DMS53 treated with DMSO at 0.1 percent for 48 hours (cell line): ENCODE results near the gene KIFBP.
A peak's percentile ranks its signal among the peaks of the same experiment; 100 is the strongest.

Source experiments
- DNase-seq: peaks from one replicate; lab custom pipeline; 2025; ENCODE audit not compliant: unreplicated experiment; lab: John Stamatoyannopoulos, UW

KIFBP gene

GRCh38 chr10:69049566-69049961 lies 61.0 kb downstream of the KIFBP start:
- DNase-seq: no peak

GRCh38 chr10:69051303-69051702 lies 62.7 kb downstream of the KIFBP start:
- DNase-seq: no peak

- DNase-seq: no peak
Measured at GRCh38 chr10:69051710-69052487, 63.3 kb downstream of the KIFBP start.

DNA sequence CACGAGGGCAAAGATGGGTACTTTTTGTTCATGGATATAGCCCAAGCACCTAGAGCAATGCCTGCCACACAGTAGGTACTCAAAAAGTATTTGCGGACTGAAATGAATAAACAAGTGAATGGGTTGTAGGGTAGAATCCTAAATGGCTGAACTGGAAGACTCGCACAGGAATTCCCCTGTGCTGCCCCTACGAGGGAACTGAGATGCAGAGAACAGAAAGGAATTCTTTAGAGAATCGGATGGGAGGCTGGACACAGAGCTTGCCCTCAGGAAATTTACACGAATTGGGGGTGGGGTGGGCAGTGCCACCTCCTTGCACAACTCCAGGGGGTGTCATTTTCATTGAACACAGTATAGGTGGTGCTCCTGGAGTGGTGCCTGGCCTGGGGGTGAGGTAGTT lies 64.1 kb downstream of the KIFBP start:
- no peak for DNase-seq

GRCh38 chr10:69055241-69055640 lies 66.6 kb downstream of the KIFBP start:
- no peak for DNase-seq

DNA sequence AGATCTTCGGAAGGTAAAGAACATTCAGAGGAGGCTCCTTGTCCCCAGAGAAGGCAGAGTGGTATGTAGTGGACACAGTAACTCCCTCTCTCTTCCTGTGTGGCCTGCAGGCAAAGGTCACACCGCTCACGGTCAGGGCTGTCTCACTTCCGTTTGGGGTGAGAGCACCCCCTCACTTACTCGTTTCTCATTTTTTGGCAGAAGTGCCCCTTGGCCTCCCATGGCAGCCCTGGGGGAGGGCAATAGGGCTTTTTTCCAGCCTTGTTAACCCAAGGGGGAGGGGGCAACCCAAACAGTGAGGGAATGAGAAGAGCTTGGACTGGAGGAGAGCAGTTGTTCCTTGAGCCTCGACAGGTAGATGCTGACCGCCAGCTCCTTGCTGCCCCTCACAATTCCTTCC lies 67.5 kb downstream of the KIFBP start:
- no peak for DNase-seq

DNA sequence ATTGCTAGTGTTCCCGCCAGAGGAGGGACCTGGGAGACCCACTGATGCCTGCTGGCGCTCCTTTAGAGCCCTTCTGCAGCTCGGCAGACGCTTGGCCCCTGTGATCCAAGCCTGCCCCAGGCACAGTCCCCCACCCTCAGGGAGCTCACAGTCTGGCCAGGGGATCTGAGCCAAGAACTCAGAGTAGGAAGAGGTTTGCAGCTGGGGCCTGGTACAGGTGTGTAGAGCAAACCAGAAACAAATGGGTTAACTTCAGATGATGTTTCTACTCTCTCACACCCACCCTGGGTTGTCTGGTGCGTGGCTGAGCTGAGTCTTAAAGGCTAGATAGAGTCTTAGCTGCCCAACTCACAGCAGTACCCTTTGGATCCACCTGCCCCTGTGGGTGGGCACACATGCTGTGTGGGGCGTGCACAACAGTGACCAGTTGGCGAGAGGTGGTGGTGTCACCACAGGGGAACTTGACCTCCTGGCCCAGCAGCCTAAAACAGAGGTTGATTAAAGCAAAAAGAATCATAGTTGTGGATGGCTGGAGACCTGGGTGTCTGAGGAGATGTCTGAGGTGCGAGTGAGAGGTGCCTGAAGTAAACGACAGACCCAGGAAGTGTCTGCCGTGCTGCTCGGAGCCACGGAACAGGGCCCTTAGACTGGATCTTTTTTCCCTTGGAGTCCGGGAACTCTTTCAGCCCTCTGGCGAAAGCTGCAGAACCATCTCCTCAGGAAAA lies 68.1 kb downstream of the KIFBP start:
- no peak for DNase-seq

DNA sequence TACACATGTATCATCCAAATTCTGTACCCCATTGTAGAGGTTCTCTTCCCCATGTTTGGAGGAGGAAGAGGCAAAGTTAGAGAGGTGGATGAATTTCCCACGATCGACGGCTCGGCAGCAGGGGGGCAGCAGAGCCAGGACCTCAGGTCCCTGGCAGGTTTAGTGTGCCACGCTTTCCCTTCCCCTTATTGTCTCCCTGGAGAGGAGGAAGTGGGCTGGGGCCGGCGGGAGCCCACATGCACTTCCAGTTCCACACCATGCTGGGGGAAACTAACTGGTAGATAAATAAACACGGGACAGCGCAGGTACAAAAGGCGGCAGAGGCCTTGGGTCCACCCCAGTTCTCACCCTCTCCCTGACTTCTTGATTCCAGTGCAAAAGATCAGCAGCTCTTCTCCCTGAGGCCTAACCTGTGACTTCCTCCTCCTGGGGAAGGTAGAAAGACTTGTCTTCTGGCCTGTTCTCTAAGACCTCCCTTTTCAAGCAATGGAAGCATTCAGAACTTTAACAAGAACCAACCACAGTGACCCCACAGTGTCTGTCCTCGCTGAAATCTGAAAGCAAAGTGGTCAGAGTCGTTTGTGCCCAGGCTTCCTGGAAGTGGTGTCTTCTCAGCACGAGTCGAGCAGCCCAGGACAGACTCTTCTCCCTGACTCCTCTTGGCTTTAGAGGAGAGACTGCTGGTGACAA lies 68.8 kb downstream of the KIFBP start:
- no peak for DNase-seq

GRCh38 chr10:69057951-69058297 lies 69.3 kb downstream of the KIFBP start:
- DNase-seq: no peak

DNA sequence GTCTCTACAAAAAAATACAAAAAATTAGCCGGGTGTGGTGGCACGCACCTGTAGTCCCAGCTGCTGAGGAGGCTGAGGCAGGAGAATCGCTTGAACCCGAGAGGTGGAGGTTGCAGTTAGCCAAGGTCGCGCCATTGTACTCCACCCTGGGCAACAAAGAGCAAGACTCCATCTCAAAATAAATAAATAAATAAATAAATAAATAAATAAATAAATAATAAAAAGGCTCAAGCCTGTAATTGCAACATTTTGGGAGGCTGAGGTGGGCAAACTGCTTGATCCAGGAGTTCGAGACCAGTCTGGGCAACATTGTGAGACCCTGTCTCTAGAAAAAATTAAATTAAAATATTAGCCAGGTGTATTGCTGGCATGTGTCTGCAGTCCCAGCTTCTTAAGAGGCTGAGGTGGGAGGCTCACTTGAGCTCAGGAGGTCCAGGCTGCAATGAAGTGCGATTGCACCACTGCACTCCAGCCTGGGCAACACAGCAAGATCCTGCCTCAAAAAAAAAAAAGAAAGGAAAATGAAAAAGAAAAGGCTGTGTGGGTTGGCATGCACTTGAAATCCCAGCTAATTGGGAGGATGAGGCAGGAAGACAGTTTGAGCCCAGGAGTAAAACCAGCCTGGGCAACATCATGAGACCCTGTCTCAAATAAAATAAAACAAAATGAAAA lies 71.7 kb downstream of the KIFBP start:
- DNase-seq: no peak

GRCh38 chr10:69061305-69062161 lies 72.9 kb downstream of the KIFBP start:
- peak; percentile 51 for DNase-seq

- no peak for DNase-seq
Measured at GRCh38 chr10:69062901-69063300, 74.3 kb downstream of the KIFBP start.

DNA sequence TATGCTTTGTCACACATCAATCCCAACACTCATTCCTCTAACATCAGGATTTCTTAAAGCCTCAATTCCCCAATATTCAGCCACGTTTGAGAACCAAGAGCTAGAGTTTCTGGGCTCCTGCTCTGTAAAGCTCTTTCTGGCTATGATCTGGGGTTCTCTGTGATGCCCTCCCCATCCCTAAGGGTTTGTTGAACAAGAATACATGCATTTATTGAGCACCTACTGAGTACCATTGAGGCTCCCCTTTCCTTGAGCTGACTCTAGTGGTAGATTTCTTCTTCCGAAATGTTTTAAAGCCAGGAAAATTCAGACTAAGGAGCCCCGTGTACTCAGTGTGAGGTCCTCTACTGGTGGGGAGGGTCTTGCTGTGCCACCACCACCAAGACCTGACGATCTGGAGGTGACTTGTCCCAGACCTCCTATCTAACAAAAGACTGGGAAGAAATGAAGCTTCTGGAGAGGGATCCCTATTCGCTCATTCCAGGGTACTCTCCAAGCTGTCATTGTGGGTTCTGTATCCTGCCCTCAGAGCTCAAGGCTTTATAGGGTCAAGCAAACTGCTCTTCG lies 76.2 kb downstream of the KIFBP start:
- no peak for DNase-seq

DNA sequence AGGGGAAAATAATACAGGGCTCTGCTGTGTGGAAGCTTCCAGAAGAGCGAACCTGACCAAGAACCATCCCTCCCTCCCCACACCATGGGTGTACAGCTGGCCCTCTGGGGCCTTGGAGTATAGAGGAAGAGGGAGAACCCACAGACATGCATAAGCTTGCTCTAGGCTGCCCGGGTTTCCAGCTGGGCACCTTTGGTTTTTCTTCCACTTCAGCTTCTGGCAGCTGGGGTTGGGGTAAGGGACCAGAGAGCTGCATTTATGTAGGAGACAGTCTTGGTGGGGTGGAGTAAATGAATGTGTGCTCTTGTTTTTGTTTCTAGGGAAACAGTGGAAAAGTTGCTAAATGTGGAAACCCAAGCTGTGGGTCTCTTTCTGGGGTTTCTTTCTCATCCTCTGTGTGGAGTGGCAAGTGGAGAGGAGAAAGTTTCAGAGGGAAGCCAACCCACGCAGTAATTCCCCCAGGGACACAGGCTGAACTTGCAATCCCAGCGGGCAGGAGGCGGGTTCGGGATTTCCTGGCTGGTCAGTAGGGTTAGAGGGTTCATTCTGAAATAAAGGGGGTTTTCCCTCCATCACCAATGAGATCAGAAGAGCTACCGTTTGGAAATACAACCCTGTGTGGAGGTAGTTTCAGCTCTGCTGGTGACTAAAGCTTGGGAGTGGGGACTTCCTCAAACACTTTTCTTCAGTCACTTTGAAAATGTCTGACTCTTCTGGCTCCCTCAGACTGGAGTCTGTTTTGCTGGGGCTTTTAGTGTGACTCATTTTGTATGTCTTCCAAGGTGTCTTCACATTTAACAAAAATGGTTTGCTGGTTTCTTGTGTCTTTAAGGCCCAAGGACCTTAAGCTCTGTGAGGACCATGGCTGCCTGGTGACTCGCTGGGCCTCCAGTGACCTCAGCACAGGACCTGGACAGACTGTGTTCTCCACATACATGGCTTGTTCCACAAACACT lies 77.1 kb downstream of the KIFBP start:
- no peak for DNase-seq
